K562 (cell line): Measurements from ENCODE around the gene PDE6B. TPM values are rescaled to one million over a fixed set of nuclear protein-coding genes. Genes with fewer than 3 reads are reported as not detected.

ENCODE experiments used
- ATAC-seq: fragments of 200-7000 bp; cut with Tn5 transposase; 3 replicates; pipeline ENCODE4 v1.9.1; 2020; ENCODE audit warnings: moderate library complexity
- BruUV-seq: library from RNA; stranded (reverse); fragments of 400-500 nt; replicated peaks from 2 replicates; lab custom pipeline; 2021; lab: Mats Ljungman, UMichigan
- CTCF ChIA-PET: fragments of 300-600 bp; formaldehyde crosslinking; extraction: SDS; loops from one replicate; lab custom pipeline; 2021; ENCODE audit warnings: low intra/inter-chr PET ratio; lab: Yijun Ruan, JAX
- POLR2A ChIA-PET: fragments of 300-600, 350-650 bp; sonication (Branson Sonifier 250); formaldehyde crosslinking; extraction: SDS; loops from one replicate; lab custom pipeline; 2021; ENCODE audit warnings: antibody characterized with exemption, inconsistent platforms; lab: Yijun Ruan, JAX
- DNase-seq, 4 experiments: peaks; one replicate each; pipeline versions ENCODE4 v3.0.0 to v3.0.0-alpha.2; 2011 to 2018; ENCODE audit warnings: low spot score in 3 of 4, mixed read lengths in 3 of 4; ENCODE audit errors: extremely low read depth in 1 of 4
- FAIRE-seq: peaks from 2 replicates; lab custom pipeline; 2011; peaks lifted over from hg19 to GRCh38; lab: Jason Lieb, UNC
- H2AFZ ChIP-seq: 2 replicates; pipeline ENCODE4 v1.6.0; 2011; ENCODE audit warnings: low read depth, low read length, control low read depth, inconsistent platforms
- H3K27ac ChIP-seq: fragments of 200-600 bp; 3 replicates; pipeline ENCODE4 v1.8.0; 2011; ENCODE audit warnings: low read depth, mild to moderate bottlenecking, control low read depth, inconsistent platforms, low read length, moderate library complexity, mixed read lengths; ENCODE audit errors: extremely low read depth
- H3K27me3 ChIP-seq, 2 experiments: fragments of 300-600 bp in 1 of 2; 2 replicates in 1 of 2; 3 replicates in 1 of 2; pipeline versions ENCODE4 v1.6.0 to v1.8.0; 2011; ENCODE audit warnings: inconsistent platforms in 2 of 2, low read length in 2 of 2, mild to moderate bottlenecking in 1 of 2, mixed read lengths in 1 of 2, moderate library complexity in 1 of 2; ENCODE audit not compliant: control insufficient read depth in 2 of 2, insufficient read depth in 2 of 2
- H3K36me3 ChIP-seq: fragments of 300-600 bp; 3 replicates; pipeline ENCODE4 v1.8.0; 2011; ENCODE audit warnings: mild to moderate bottlenecking, low read length, inconsistent platforms; ENCODE audit not compliant: control insufficient read depth, insufficient read depth
- H3K4me1 ChIP-seq, 2 experiments: fragments of 200-600 bp in 1 of 2; replicated peaks in 1 of 2; 2 replicates in 1 of 2; 3 replicates in 1 of 2; pipeline versions ENCODE4 v1.5.1 to v1.8.0; 2011; ENCODE audit warnings: inconsistent platforms in 2 of 2, low read length in 2 of 2, mild to moderate bottlenecking in 1 of 2, mixed read lengths in 1 of 2, moderate library complexity in 1 of 2; ENCODE audit not compliant: control insufficient read depth in 2 of 2, insufficient read depth in 2 of 2
- H3K4me2 ChIP-seq: 2 replicates; pipeline ENCODE4 v1.6.1; 2011; ENCODE audit warnings: low read length, control low read depth, inconsistent platforms, mixed read lengths; ENCODE audit not compliant: insufficient read depth
- H3K4me3 ChIP-seq: fragments of 200-600 bp; sonication (generic), shearing (Covaris generic); 2 replicates; pipeline ENCODE4 v1.5.1; 2016; ENCODE audit warnings: control low read depth, inconsistent platforms
- H3K79me2 ChIP-seq: fragments of 200-600 bp; 3 replicates; pipeline ENCODE4 v1.8.0; 2011; ENCODE audit warnings: low read length, inconsistent platforms; ENCODE audit not compliant: control insufficient read depth, insufficient read depth
- H3K9ac ChIP-seq, 2 experiments: 2 replicates each; pipeline versions ENCODE4 v1.6.0 to v1.6.1; 2011; ENCODE audit warnings: low read depth in 2 of 2, low read length in 2 of 2, control low read depth in 1 of 2, inconsistent platforms in 1 of 2, mild to moderate bottlenecking in 1 of 2, mixed read lengths in 1 of 2; ENCODE audit not compliant: insufficient read depth in 1 of 2
- H3K9me1 ChIP-seq: one replicate; pipeline ENCODE4 v1.6.0; 2011; ENCODE audit warnings: inconsistent platforms, mild to moderate bottlenecking, low read length, moderate library complexity; ENCODE audit not compliant: control insufficient read depth, insufficient read depth
- H3K9me3 ChIP-seq: replicated peaks from 2 replicates; pipeline ENCODE4 v1.5.1; 2011; ENCODE audit warnings: low read depth, low read length, inconsistent platforms; ENCODE audit not compliant: control insufficient read depth, insufficient read depth
- H4K20me1 ChIP-seq: replicated peaks from 2 replicates; pipeline ENCODE4 v1.6.1; 2011; ENCODE audit warnings: low read length, inconsistent platforms, mixed read lengths; ENCODE audit not compliant: control insufficient read depth, insufficient read depth
- DACH1 ChIP-seq: fragments of 450-650 bp; IDR thresholded peaks from 2 replicates; pipeline ENCODE4 v1.6.1; 2018; ENCODE audit not compliant: partially characterized antibody
- ILK ChIP-seq: fragments of 450-650 bp; IDR thresholded peaks from 2 replicates; pipeline ENCODE4 v1.6.1; 2016; ENCODE audit warnings: missing genetic modification characterization, low read depth, mild to moderate bottlenecking, missing compliant biosample characterization, moderate library complexity, borderline replicate concordance
- KAT7 ChIP-seq: sonication (generic); formaldehyde crosslinking; IDR thresholded peaks from 2 replicates; pipeline ENCODE4 v1.8.0; 2022; ENCODE audit warnings: missing genetic modification reagents, mild to moderate bottlenecking, borderline replicate concordance
- KDM1A ChIP-seq, 2 experiments: fragments of 450-650 bp; IDR thresholded peaks; 2 replicates each; pipeline ENCODE4 v1.6.1; 2016; ENCODE audit warnings: mild to moderate bottlenecking in 2 of 2
- KLF1 ChIP-seq: fragments of 450-650 bp; IDR thresholded peaks from 2 replicates; pipeline ENCODE4 v1.6.1; 2016; ENCODE audit warnings: missing genetic modification characterization, missing compliant biosample characterization
- NCOA4 ChIP-seq: fragments of 450-650 bp; IDR thresholded peaks from 2 replicates; pipeline ENCODE4 v1.6.1; 2018; ENCODE audit warnings: mild to moderate bottlenecking; ENCODE audit not compliant: partially characterized antibody
- SRF ChIP-seq, 2 experiments: fragments of 250-450, 450-650 bp in 1 of 2; sonication (Bioruptor Pico) in 1 of 2; sonication (generic) in 1 of 2; formaldehyde crosslinking; IDR thresholded peaks; 2 replicates each; pipeline versions ENCODE4 v1.5.0 to v1.5.1; 2020 to 2022; ENCODE audit warnings: mild to moderate bottlenecking in 1 of 2, missing genetic modification reagents in 1 of 2
- TAL1 ChIP-seq: fragments of 450-650 bp; IDR thresholded peaks from 2 replicates; pipeline ENCODE4 v1.6.1; 2016; ENCODE audit warnings: mild to moderate bottlenecking
- TCF3 ChIP-seq: sonication (generic); formaldehyde crosslinking; IDR thresholded peaks from 2 replicates; pipeline ENCODE4 v1.4.0; 2020; ENCODE audit warnings: mild to moderate bottlenecking, missing genetic modification reagents
- TCF7L2 ChIP-seq: fragments of 150-350 bp; IDR thresholded peaks from 2 replicates; pipeline ENCODE4 v1.6.1; 2016; ENCODE audit warnings: low read depth, mild to moderate bottlenecking, low read length, moderate library complexity
- ZBTB8A ChIP-seq: fragments of 450-650 bp; IDR thresholded peaks from 2 replicates; pipeline ENCODE4 v1.6.1; 2018; ENCODE audit warnings: mild to moderate bottlenecking, moderate library complexity; ENCODE audit not compliant: partially characterized antibody
- ZNF445 ChIP-seq: fragments of 250-450 bp; sonication (Bioruptor Pico); IDR thresholded peaks from 2 replicates; pipeline ENCODE4 v1.4.0; 2020; ENCODE audit warnings: low read depth, mild to moderate bottlenecking, moderate library complexity
- ZNF583 ChIP-seq: fragments of 250-450 bp; sonication (Bioruptor Pico); IDR thresholded peaks from 2 replicates; pipeline ENCODE4 v1.4.0; 2020
- WGBS: fragments of 100-300 bp; shearing (Covaris generic); methylation state at CpG from one replicate; pipeline ENCODE4 v1.1.6; 2016; ENCODE audit warnings: low coverage, mixed read lengths; ENCODE audit not compliant: insufficient coverage; ENCODE audit errors: missing lambda C conversion rate; 5-methylcytosine and 5-hydroxymethylcytosine counted together
- in situ Hi-C: fragments of 300-500 bp; cut with MboI; formaldehyde crosslinking; loops from 4 replicates; pipeline ENCODE4 v1.15.0; 2018; ENCODE audit warnings: inconsistent platforms, mixed read lengths
- intact Hi-C: fragments of 100-400 bp; cut with micrococcal nuclease; formaldehyde crosslinking; loops from 2 replicates; pipeline ENCODE4 v1.14.2; 2022
- polyA plus RNA-seq, 8 experiments: library from polyadenylated mRNA; depleted of rRNA in 4 of 8; stranded (reverse) in 5 of 8; unstranded in 3 of 8; fragments of >200 nt; fragmentation: Nextera tagmentation in 2 of 8; fragmentation: Illumina TruSeq in 1 of 8; extraction: Ambion mirVana in 2 of 8; extraction: Trizol in 1 of 8; gene quantifications; 2 replicates each; pipeline versions ENCODE4 v1.2.1 to v1.2.3, GENCODE V29; 2011 to 2014; ENCODE audit warnings: inconsistent platforms in 1 of 8, missing spikeins in 1 of 8
- total RNA-seq, 7 experiments: library from RNA; depleted of rRNA in 6 of 7; stranded (reverse); fragments of >200 nt in 6 of 7; fragmentation: Illumina TruSeq in 2 of 7; extraction: Trizol in 2 of 7; gene quantifications; 2 replicates each; pipeline versions ENCODE4 v1.2.1 to v1.2.3, GENCODE V29; 2011 to 2021; ENCODE audit warnings: low replicate concordance in 1 of 7
- TF ChIP-seq, protein P1 (sequence below): IDR thresholded peaks from 2 replicates; pipeline ENCODE4 v1.6.1; 2012; ENCODE audit warnings: low read depth, low read length, improper control_type of control experiment, borderline replicate concordance
- TF ChIP-seq, protein P2 (sequence below): fragments of 250-450 bp; sonication (Bioruptor Pico); IDR thresholded peaks from 2 replicates; pipeline ENCODE4 v1.8.0; 2022; ENCODE audit warnings: moderate library complexity, mild to moderate bottlenecking, inconsistent platforms
- TF ChIP-seq, protein P3 (sequence below): fragments of 450-650 bp; formaldehyde crosslinking; conservative IDR thresholded peaks from 2 replicates; pipeline ENCODE4 v1.4.0; 2022; ENCODE audit warnings: mild to moderate bottlenecking, missing genetic modification characterization

Gene PDE6B
- total and polyA plus RNA-seq, 9 of the 15 experiments (the other 6 are each of a cell fraction or from before 2014, with no cell fraction given), result 0.04 TPM; not detected in 8

DNA sequence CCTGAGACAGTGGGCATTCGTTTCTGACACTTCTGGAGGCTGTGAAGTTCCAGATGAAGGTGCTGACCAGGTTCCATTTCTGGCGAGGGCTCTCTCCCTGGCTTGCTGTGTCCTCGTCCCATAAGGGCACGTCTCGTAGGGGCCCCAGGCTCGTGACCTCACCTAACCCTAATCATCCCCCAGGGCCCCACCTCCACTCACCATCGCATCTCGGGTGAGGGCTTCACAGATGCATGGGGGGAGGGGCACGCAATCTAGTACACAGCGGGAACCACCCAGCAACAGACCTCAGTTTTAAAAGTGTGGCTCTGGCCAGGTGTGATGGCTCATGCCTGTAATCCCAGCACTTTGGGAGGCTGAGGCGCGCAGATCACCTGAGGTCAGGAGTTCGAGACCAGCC, 22.1 kb downstream of the PDE6B start:
- Histone ChIP-seq H3K27ac (no peak overlapping the region), H3K4me3 (no peak overlapping the region), H3K9me1 (no peaks in the 10 kb centered on the region), H3K4me2 (no peak overlapping the region), H3K79me2 (no peaks in the 10 kb centered on the region), H3K36me3 (no peaks in the 10 kb centered on the region), H4K20me1 (no peaks in the 10 kb centered on the region), H3K4me1 (peaks cover 0 to 40% of the 10 kb centered on the region in 2 experiments; a peak in 2 of 5 replicates), H3K27me3 (peaks cover 31 to 61% of the 10 kb centered on the region in 2 experiments; a peak in 3 of 5 replicates), H3K9me3 (peaks cover 2% of the 10 kb centered on the region; the same call in 1 of the 2 replicates), H3K9ac (no peak overlapping the region), H2AFZ (no peak overlapping the region)
- no TSS peak for BruUV-seq
- DNase-seq (no peak), FAIRE-seq (no peak), ATAC-seq (no peak)
- ChIA-PET CTCF (no interaction called here), POLR2A (no interaction called here)
- in situ Hi-C loops, result no loop called here
- 23% methylated on average over 13 of the region's 13 CpGs for WGBS
- intact Hi-C loops, result no loop called here
- TF ChIP-seq, protein P1, sequence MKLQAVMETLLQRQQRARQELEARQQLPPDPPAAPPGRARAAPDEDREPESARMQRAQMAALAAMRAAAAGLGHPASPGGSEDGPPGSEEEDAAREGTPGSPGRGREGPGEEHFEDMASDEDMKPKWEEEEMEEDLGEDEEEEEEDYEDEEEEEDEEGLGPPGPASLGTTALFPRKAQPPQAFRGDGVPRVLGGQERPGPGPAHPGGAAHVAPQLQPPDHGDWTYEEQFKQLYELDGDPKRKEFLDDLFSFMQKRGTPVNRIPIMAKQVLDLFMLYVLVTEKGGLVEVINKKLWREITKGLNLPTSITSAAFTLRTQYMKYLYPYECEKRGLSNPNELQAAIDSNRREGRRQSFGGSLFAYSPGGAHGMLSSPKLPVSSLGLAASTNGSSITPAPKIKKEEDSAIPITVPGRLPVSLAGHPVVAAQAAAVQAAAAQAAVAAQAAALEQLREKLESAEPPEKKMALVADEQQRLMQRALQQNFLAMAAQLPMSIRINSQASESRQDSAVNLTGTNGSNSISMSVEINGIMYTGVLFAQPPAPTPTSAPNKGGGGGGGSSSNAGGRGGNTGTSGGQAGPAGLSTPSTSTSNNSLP, result no peak
- TF ChIP-seq, protein P2, sequence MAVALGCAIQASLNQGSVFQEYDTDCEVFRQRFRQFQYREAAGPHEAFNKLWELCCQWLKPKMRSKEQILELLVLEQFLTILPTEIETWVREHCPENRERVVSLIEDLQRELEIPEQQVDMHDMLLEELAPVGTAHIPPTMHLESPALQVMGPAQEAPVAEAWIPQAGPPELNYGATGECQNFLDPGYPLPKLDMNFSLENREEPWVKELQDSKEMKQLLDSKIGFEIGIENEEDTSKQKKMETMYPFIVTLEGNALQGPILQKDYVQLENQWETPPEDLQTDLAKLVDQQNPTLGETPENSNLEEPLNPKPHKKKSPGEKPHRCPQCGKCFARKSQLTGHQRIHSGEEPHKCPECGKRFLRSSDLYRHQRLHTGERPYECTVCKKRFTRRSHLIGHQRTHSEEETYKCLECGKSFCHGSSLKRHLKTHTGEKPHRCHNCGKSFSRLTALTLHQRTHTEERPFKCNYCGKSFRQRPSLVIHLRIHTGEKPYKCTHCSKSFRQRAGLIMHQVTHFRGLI, result no peak
- TF ChIP-seq KAT7 (CRISPR knock-in tag), result no peak
- TF ChIP-seq KLF1, result no peak
- no peak for TF ChIP-seq ZNF445
- no peak for TF ChIP-seq NCOA4
- TF ChIP-seq ILK (tag), result no peak
- TF ChIP-seq ZBTB8A, result no peak
- TF ChIP-seq SRF (CRISPR knock-in tag; IDR thresholded peaks at IDR 0.05), result no peak
- no peak for TF ChIP-seq TCF7L2
- no peak for TF ChIP-seq TAL1
- no peak for TF ChIP-seq ZNF583 (CRISPR knock-in tag)
- TF ChIP-seq TCF3 (CRISPR knock-in tag), result no peak
- no peak for TF ChIP-seq DACH1
- no peak for TF ChIP-seq KDM1A (IDR thresholded peaks at IDR 0.05)
- TF ChIP-seq, protein P3, sequence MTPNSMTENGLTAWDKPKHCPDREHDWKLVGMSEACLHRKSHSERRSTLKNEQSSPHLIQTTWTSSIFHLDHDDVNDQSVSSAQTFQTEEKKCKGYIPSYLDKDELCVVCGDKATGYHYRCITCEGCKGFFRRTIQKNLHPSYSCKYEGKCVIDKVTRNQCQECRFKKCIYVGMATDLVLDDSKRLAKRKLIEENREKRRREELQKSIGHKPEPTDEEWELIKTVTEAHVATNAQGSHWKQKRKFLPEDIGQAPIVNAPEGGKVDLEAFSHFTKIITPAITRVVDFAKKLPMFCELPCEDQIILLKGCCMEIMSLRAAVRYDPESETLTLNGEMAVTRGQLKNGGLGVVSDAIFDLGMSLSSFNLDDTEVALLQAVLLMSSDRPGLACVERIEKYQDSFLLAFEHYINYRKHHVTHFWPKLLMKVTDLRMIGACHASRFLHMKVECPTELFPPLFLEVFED, result no peak
